Hepatocyte (in vitro differentiated cells): Measurements from ENCODE around the gene PLPP1.

Source experiments
- CTCF ChIP-seq: fragments of 200-600 bp; sonication (generic); IDR thresholded peaks from 2 replicates; pipeline ENCODE4 v1.5.1; 2016; ENCODE audit warnings: antibody characterized with exemption, mild to moderate bottlenecking; ENCODE audit not compliant: poor library complexity
- EZH2 ChIP-seq: fragments of 200-600 bp; sonication (generic); IDR thresholded peaks from 2 replicates; pipeline ENCODE4 v1.6.1; 2016; ENCODE audit warnings: antibody characterized with exemption, mild to moderate bottlenecking, borderline replicate concordance
- EZH2phosphoT487 ChIP-seq: fragments of 200-600 bp; sonication (generic); IDR thresholded peaks from one replicate; pipeline ENCODE4 v1.6.1; 2018; ENCODE audit warnings: antibody characterized with exemption, mild to moderate bottlenecking, low read depth, moderate library complexity; ENCODE audit not compliant: unreplicated experiment, severe bottlenecking

- TF ChIP-seq CTCF (no peak), EZH2phosphoT487 (no peak), EZH2 (no peak)
Measured at GRCh38 chr5:55576661-55577060, 41.9 kb upstream of the PLPP1 start.
